OCI-LY1 (cell line): ENCODE measurements around the gene AMBRA1.

ENCODE experiments used
- H2AFZ ChIP-seq: fragments of 200-600 bp; sonication (generic), shearing (Covaris generic); 2 replicates; pipeline ENCODE4 v1.6.0; 2014; ENCODE audit warnings: antibody characterized with exemption, mild to moderate bottlenecking, low read length
- H3F3A ChIP-seq: fragments of 200-600 bp; sonication (generic), shearing (Covaris generic); 2 replicates; pipeline ENCODE4 v1.6.0; 2014; ENCODE audit warnings: mild to moderate bottlenecking, antibody characterized with exemption, low read length, moderate library complexity; ENCODE audit not compliant: insufficient read depth
- H3K27ac ChIP-seq: fragments of 200-600 bp; sonication (generic); 2 replicates; pipeline ENCODE4 v1.5.1; 2014; ENCODE audit warnings: low read length, mixed run types, mild to moderate bottlenecking, low read depth; ENCODE audit not compliant: poor library complexity, severe bottlenecking
- H3K27me3 ChIP-seq: fragments of 200-600 bp; sonication (generic); 2 replicates; pipeline ENCODE4 v1.6.0; 2014; ENCODE audit warnings: antibody characterized with exemption, mild to moderate bottlenecking, low read length, moderate library complexity; ENCODE audit not compliant: insufficient read depth
- H3K36me3 ChIP-seq: fragments of 200-600 bp; sonication (generic); 2 replicates; pipeline ENCODE4 v1.6.1; 2014; ENCODE audit warnings: mild to moderate bottlenecking, antibody characterized with exemption, low read length, moderate library complexity, mixed read lengths; ENCODE audit not compliant: insufficient read depth
- H3K4me1 ChIP-seq: fragments of 200-600 bp; sonication (generic); 2 replicates; pipeline ENCODE4 v1.5.1; 2014; ENCODE audit warnings: mild to moderate bottlenecking, low read length, moderate library complexity; ENCODE audit not compliant: insufficient read depth, severe bottlenecking
- H3K4me2 ChIP-seq: fragments of 200-600 bp; sonication (generic), shearing (Covaris generic); 2 replicates; pipeline ENCODE4 v1.6.1; 2014; ENCODE audit warnings: low read length
- H3K4me3 ChIP-seq: fragments of 200-600 bp; sonication (generic); 2 replicates; pipeline ENCODE4 v1.5.1; 2014; ENCODE audit warnings: low read length, low read depth, mild to moderate bottlenecking, mixed read lengths; ENCODE audit not compliant: poor library complexity, severe bottlenecking
- H3K79me2 ChIP-seq: fragments of 200-600 bp; shearing (Covaris generic); 2 replicates; pipeline ENCODE4 v1.6.1; 2016; ENCODE audit warnings: mixed run types, low read length, mixed read lengths; ENCODE audit not compliant: insufficient read depth
- H3K9ac ChIP-seq: fragments of 200-600 bp; sonication (generic), shearing (Covaris generic); 2 replicates; pipeline ENCODE4 v1.6.1; 2014; ENCODE audit warnings: mild to moderate bottlenecking, low read length, mixed read lengths
- H3K9me2 ChIP-seq: fragments of 200-600 bp; sonication (generic), shearing (Covaris generic); 2 replicates; pipeline ENCODE4 v1.6.1; 2014; ENCODE audit warnings: low read depth, mild to moderate bottlenecking, low read length, mixed read lengths
- H3K9me3 ChIP-seq: fragments of 200-600 bp; shearing (Covaris generic); 2 replicates; pipeline ENCODE4 v1.6.1; 2014; ENCODE audit warnings: low read length, mixed read lengths
- H4K20me1 ChIP-seq: fragments of 200-600 bp; sonication (generic), shearing (Covaris generic); 2 replicates; pipeline ENCODE4 v1.6.0; 2016; ENCODE audit warnings: mild to moderate bottlenecking, low read length; ENCODE audit not compliant: insufficient read depth
- CTCF ChIP-seq: fragments of 200-600 bp; sonication (generic), shearing (Covaris generic); IDR thresholded peaks from 2 replicates; pipeline ENCODE4 v1.5.1; 2017; ENCODE audit warnings: mild to moderate bottlenecking, antibody characterized with exemption, low read length, moderate library complexity, mixed read lengths
- EZH2 ChIP-seq: fragments of 200-600 bp; sonication (generic), shearing (Covaris generic); IDR thresholded peaks from 2 replicates; pipeline ENCODE4 v1.8.0; 2017; ENCODE audit warnings: borderline replicate concordance, mixed run types, mild to moderate bottlenecking, antibody characterized with exemption, low read length, moderate library complexity, mixed read lengths

AMBRA1 gene

GRCh38 chr11:46551261-46551660 lies 42.6 kb downstream of the AMBRA1 start:
- no peak overlapping the region for H3K27ac ChIP-seq
- peaks cover 42% of the 10 kb centered on the region for H3K79me2 ChIP-seq
- H3K9ac ChIP-seq = no peak overlapping the region
- H3K4me2 ChIP-seq = no peak overlapping the region
- H2AFZ ChIP-seq = no peak overlapping the region
- no peaks in the 10 kb centered on the region for H3K27me3 ChIP-seq
- no peaks in the 10 kb centered on the region for H3K9me2 ChIP-seq
- no peaks in the 10 kb centered on the region for H3K9me3 ChIP-seq
- H4K20me1 ChIP-seq = no peaks in the 10 kb centered on the region
- H3K36me3 ChIP-seq = peaks cover 16% of the 10 kb centered on the region
- TF ChIP-seq CTCF (no peak), EZH2 (no peak)
- H3K4me1 ChIP-seq = peaks cover 18% of the 10 kb centered on the region
- no peaks in the 10 kb centered on the region for H3F3A ChIP-seq
- no peak overlapping the region for H3K4me3 ChIP-seq

- Histone ChIP-seq H3K27me3 (no peaks in the 10 kb centered on the region), H3K4me2 (no peak overlapping the region), H3K27ac (no peak overlapping the region), H3K4me1 (no peaks in the 10 kb centered on the region), H3F3A (no peaks in the 10 kb centered on the region), H2AFZ (no peak overlapping the region), H3K36me3 (peaks cover 48% of the 10 kb centered on the region), H3K9ac (no peak overlapping the region), H3K79me2 (peaks cover 9% of the 10 kb centered on the region; the same call in 1 of the 2 replicates), H3K9me3 (no peaks in the 10 kb centered on the region), H3K4me3 (no peak overlapping the region), H3K9me2 (no peaks in the 10 kb centered on the region), H4K20me1 (no peaks in the 10 kb centered on the region)
- TF ChIP-seq EZH2 (no peak), CTCF (no peak)
These were observed 46.2 kb downstream of the AMBRA1 start for GRCh38 chr11:46547579-46547978.

GRCh38 chr11:46543564-46543963 lies 50.3 kb downstream of the AMBRA1 start:
- H3K36me3 ChIP-seq = peaks cover 69% of the 10 kb centered on the region
- TF ChIP-seq CTCF = no peak
- TF ChIP-seq EZH2 = no peak

More at GRCh38 chr11:46543564-46543963, 50.3 kb downstream of the AMBRA1 start:
- Histone ChIP-seq H3K79me2 (no peaks in the 10 kb centered on the region), H3K4me3 (no peak overlapping the region), H3K4me2 (no peak overlapping the region), H4K20me1 (no peaks in the 10 kb centered on the region), H3K4me1 (no peaks in the 10 kb centered on the region), H3K9me2 (no peaks in the 10 kb centered on the region), H3F3A (no peaks in the 10 kb centered on the region), H3K9ac (no peak overlapping the region), H3K9me3 (no peaks in the 10 kb centered on the region), H3K27me3 (no peaks in the 10 kb centered on the region), H3K27ac (no peak overlapping the region), H2AFZ (no peak overlapping the region)
